ENCODE data around the gene DIP2C.

DNA sequence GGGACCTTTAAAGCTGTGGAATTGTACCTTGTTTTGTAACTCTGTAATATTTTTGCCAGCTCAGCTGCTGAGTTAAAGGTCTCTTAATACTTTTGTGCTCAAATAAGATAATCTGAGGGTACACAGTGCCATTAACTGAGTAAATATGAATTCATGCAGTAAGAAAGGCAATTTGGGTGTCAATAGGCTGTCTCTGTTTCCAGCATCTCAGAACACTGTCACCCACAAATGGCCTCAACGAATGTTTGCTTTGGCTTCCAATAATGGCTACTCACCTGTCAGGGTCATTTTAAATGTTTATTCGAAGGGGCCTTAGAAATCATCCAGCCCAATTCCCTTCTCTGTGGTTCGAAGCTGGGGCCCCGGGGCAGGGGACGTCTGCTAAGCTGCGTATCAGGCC, 328.8 kb downstream of the DIP2C start:
- TF ChIP-seq, protein P1, sequence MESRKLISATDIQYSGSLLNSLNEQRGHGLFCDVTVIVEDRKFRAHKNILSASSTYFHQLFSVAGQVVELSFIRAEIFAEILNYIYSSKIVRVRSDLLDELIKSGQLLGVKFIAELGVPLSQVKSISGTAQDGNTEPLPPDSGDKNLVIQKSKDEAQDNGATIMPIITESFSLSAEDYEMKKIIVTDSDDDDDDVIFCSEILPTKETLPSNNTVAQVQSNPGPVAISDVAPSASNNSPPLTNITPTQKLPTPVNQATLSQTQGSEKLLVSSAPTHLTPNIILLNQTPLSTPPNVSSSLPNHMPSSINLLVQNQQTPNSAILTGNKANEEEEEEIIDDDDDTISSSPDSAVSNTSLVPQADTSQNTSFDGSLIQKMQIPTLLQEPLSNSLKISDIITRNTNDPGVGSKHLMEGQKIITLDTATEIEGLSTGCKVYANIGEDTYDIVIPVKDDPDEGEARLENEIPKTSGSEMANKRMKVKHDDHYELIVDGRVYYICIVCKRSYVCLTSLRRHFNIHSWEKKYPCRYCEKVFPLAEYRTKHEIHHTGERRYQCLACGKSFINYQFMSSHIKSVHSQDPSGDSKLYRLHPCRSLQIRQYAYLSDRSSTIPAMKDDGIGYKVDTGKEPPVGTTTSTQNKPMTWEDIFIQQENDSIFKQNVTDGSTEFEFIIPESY (IDR thresholded peaks at IDR 0.05; ENCODE audit: borderline replicate concordance, low read depth), result no peak
- TF ChIP-seq JUND (IDR thresholded peaks at IDR 0.05) (no peak), REST (IDR thresholded peaks at IDR 0.05; ENCODE audit: low read depth, low read length) (no peak), CTCF (IDR thresholded peaks at IDR 0.05) (no peak), POLR2AphosphoS5 (IDR thresholded peaks at IDR 0.05; ENCODE audit: low read depth, low read length) (no peak), RFX5 (IDR thresholded peaks at IDR 0.05; ENCODE audit: low read length) (no peak)
